PC-3 (cell line): Measurements from ENCODE around the gene SPRY4.

Experiments used
- EZH2 ChIP-seq: fragments of 300-600 bp; sonication (generic); IDR thresholded peaks from one replicate; pipeline ENCODE4 v1.6.1; 2017; ENCODE audit warnings: antibody characterized with exemption, mild to moderate bottlenecking, low read length; ENCODE audit not compliant: unreplicated experiment
- TF ChIP-seq, protein P1 (sequence below): fragments of 300-600 bp; sonication (generic); conservative IDR thresholded peaks from 2 replicates; pipeline ENCODE4 v1.5.1; 2017; ENCODE audit warnings: antibody characterized with exemption, low read depth, mild to moderate bottlenecking, low read length

DNA sequence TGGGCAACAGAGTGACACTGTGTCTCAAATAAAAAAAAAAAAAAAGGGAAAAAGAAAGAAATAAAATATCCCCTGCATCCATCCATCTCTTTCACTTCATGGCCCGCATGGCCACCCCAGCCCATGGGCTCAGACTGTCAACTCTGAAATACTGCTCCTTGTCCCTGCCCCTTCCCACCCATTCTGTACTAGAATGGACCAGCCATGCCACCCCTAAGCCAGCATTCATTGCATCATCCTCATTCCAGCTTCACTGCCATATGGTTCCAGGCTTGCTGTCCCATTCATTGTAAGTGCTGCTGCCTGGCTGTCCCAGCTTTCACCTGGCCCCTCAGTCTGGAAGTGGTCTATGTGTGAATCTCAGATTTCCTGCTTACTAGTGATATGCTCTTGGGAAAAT is 46.2 kb downstream of the SPRY4 start:
- TF ChIP-seq, protein P1, sequence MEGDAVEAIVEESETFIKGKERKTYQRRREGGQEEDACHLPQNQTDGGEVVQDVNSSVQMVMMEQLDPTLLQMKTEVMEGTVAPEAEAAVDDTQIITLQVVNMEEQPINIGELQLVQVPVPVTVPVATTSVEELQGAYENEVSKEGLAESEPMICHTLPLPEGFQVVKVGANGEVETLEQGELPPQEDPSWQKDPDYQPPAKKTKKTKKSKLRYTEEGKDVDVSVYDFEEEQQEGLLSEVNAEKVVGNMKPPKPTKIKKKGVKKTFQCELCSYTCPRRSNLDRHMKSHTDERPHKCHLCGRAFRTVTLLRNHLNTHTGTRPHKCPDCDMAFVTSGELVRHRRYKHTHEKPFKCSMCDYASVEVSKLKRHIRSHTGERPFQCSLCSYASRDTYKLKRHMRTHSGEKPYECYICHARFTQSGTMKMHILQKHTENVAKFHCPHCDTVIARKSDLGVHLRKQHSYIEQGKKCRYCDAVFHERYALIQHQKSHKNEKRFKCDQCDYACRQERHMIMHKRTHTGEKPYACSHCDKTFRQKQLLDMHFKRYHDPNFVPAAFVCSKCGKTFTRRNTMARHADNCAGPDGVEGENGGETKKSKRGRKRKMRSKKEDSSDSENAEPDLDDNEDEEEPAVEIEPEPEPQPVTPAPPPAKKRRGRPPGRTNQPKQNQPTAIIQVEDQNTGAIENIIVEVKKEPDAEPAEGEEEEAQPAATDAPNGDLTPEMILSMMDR = no peak
- TF ChIP-seq EZH2 = no peak
